ENCODE results near the gene MEI4.
"Not testable (repeated sequence)": the region's sequence is repeated elsewhere in the genome, so short reads cannot be mapped to it uniquely, and the experiment has no call there.

MEI4 gene

GRCh38 chr6:77815531-77815930 is 162.7 kb downstream of the MEI4 start:
- DNase-seq (ENCODE audit: low read depth) = no peak

- no peak for DNase-seq (ENCODE audit: low read depth)
These were observed 164.0 kb downstream of the MEI4 start for GRCh38 chr6:77816766-77817270.

DNA sequence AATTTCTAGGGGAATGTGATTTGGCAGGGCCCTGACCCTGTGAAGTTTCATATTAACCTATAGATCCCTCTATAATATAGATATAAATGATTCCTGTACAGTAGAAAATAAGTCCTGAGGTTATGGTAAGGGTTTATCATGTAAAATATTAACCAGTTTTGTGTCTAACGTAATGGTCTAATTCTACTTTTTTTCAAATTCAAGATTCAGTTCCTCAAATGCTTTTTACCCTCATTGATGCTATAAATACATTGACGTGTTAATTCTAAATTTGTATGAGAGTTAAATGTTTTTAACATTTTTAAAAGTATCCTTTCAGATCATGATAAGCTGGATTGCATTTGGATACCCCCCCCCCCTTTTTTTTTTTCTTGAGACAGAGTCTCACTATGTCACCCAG is 169.4 kb downstream of the MEI4 start:
- DNase-seq (ENCODE audit: low read depth) = no peak

DNA sequence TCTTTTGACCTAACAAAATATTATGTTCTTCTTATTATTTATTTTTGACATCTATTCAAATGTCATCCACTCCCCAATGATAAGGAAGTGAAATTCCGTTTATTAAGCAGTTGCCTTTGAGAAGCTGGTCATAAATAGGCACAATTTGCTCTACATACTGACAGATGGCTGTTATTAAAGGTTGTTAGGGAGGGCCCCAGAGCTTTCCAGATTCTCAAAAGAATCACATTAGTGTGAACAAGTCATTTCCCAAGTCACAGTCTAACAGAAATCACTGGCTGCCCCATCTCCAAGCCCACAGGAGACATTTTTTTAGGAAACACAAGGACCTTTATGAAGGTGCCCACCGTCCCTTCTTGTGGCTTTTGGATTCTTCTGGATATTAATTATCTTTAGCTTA is 172.4 kb downstream of the MEI4 start:
- DNase-seq (ENCODE audit: low read depth) = no peak

GRCh38 chr6:77829736-77830135 is 176.9 kb downstream of the MEI4 start:
- no peak for DNase-seq (ENCODE audit: low read depth)

- not testable (repeated sequence) for DNase-seq (ENCODE audit: low read depth)
These were observed 180.9 kb downstream of the MEI4 start for GRCh38 chr6:77833749-77834148.

- no peak for DNase-seq (ENCODE audit: low read depth)
These were observed 181.8 kb downstream of the MEI4 start for GRCh38 chr6:77834591-77834996.

- no peak for DNase-seq (ENCODE audit: low read depth)
These were observed 184.4 kb downstream of the MEI4 start for GRCh38 chr6:77837034-77837784.

DNA sequence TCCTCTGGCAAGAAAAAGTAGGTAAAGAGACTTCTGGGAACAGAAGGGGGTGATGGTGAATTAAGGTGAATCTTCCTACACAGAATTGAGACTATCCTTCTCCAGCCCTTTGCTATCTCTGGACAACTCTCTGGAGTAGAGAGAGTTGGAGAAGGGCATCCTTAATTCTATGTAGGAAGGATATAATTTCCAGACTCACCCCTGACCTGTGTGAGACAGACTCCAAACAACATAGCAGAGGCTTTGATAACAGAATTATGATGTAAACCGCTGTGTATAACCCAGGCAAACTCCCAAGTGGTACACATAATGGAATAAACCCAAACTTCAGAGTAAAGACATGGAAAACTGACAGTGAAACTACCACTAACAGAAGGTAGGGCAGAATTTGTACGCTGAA is 186.5 kb downstream of the MEI4 start:
- DNase-seq (ENCODE audit: low read depth) = no peak

GRCh38 chr6:77844822-77845221 is 192.0 kb downstream of the MEI4 start:
- no peak for DNase-seq (ENCODE audit: low read depth)

- no peak for DNase-seq (ENCODE audit: low read depth)
These were observed 200.6 kb downstream of the MEI4 start for GRCh38 chr6:77853401-77853800.

DNA sequence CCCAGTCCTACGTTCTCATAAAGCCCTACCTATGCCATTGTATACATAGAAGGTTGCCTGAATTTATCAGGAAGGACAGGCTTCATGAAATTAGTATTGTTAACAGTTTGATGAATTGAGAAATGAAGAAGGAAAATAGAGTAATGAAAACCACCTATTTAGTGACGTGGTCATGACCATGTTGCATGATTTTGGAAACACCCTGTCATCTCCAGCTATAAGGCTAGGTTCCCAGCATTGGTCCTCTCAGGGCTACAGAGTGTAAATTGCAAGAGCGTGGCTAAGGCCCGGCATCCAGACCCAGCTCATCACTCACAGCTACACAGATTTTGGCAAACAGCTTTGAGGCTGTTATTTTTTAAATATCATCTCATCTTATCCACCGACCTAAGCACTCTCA is 203.6 kb downstream of the MEI4 start:
- DNase-seq (ENCODE audit: low read depth) = no peak

- no peak for DNase-seq (ENCODE audit: low read depth)
These were observed 204.6 kb downstream of the MEI4 start for GRCh38 chr6:77857421-77857820.

GRCh38 chr6:77876300-77876699 is 223.5 kb downstream of the MEI4 start:
- DNase-seq (ENCODE audit: low read depth) = no peak

DNA sequence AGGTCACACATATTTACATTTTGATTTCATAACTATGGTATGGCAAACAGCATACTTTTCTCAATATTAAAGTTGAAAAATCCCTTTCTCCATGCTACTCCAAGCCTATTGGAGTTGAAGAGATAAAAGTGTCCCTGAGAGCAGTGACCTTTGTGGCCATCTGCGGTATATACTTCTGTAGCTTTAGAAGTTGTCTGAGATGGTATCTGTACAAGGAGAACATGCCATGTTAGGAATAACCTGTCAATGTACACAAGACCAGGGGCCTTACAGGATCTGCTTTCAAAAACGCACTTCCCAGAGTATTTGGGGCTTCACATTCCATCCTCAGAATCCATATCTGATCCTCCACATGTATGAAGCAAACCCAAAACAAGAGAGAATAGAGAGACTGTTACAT is 226.7 kb downstream of the MEI4 start:
- no peak for DNase-seq (ENCODE audit: low read depth)

- no peak for DNase-seq (ENCODE audit: low read depth)
These were observed 227.7 kb downstream of the MEI4 start for GRCh38 chr6:77880501-77880900.

GRCh38 chr6:77883851-77884250 is 231.0 kb downstream of the MEI4 start:
- DNase-seq (ENCODE audit: low read depth) = no peak

- no peak for DNase-seq (ENCODE audit: low read depth)
These were observed 240.6 kb downstream of the MEI4 start for GRCh38 chr6:77893391-77893790.

DNA sequence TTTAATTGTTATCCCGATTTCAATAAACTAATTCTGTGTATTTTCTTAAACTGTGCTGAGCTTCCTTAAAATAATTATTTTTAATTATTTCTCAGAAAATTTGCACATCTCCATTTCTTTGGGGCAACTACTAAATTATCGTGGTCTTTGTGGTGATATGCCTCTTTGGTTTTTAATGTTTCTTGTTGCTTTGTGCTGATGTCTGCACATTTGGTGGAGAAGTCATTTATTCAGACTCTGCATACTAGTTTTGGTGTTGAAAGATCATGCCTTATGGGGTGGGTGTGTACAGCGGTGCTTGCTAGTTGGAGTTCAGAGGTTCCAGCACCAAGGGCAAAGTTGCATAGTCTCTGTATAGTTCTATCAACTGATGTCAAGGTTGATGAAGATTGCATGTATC is 253.2 kb downstream of the MEI4 start:
- no peak for DNase-seq (ENCODE audit: low read depth)

- DNase-seq (ENCODE audit: low read depth) = no peak
These were observed 258.0 kb downstream of the MEI4 start for GRCh38 chr6:77910826-77911225.

GRCh38 chr6:77926198-77926751 is 273.4 kb downstream of the MEI4 start:
- DNase-seq (ENCODE audit: low read depth) = no peak

DNA sequence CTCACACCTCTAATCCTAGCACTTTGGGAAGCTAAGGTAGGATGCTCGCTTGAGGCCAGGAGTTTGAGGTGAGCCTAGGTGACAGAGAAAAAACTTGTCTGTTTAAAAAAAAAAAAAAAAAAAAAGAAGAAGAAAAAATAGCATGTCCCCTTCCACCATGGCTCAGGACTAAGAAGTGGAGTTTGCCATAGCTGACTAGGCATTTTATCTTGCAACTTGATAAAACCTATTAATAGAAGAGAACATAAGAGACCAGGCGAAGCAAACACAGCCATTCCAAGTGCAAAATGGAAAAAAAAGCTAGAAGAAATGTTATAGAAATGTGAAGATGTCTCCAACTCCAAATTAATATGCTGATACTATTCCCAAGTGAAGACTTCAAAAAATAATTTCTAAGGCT is 277.5 kb downstream of the MEI4 start:
- no peak for DNase-seq (ENCODE audit: low read depth)

- no peak for DNase-seq (ENCODE audit: low read depth)
These were observed 278.1 kb downstream of the MEI4 start for GRCh38 chr6:77930952-77931351.

GRCh38 chr6:77962070-77962469 is 309.2 kb downstream of the MEI4 start:
- no peak for DNase-seq (ENCODE audit: low read depth)
